ENCODE results near the gene TRPC4AP.

The TRPC4AP gene

GRCh38 chr20:35006531-35006971, 86.1 kb downstream of the TRPC4AP start:
- no peaks in the 10 kb centered on the region for H3K4me1 ChIP-seq (ENCODE audit: control insufficient read depth in 1 of 2, insufficient read depth in 1 of 2, low read depth in 1 of 2, low read length in 1 of 2)
- peaks cover 100% of the 10 kb centered on the region for H3K36me3 ChIP-seq
- H3K27ac ChIP-seq, result no peak overlapping the region
- no peak overlapping the region for H3K4me3 ChIP-seq (ENCODE audit: low read depth in 1 of 2, low read length in 1 of 2)
- H3K27me3 ChIP-seq, result no peaks in the 10 kb centered on the region
- no peaks in the 10 kb centered on the region for H3K9me3 ChIP-seq
- TF ChIP-seq CTCF (IDR thresholded peaks at IDR 0.05), result no peak

DNA sequence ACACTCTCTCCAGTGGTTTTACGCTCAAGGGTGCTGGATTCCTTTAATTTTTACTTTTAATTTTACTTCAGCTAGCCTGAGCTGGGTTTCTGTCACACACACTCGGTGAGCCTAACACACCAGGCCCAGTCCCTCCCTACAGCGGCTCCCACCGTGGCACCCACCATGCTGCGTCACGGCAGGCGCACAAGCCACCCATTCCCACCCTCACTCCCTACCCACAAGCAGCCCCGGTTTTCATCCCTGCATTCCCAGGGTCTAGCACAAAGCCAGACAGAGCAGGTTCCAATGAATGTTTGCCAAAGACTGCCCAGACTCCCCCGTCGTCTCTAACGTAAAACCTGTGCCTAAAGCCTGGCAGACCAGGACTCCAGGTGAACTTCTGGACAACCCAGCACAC, 86.6 kb downstream of the TRPC4AP start:
- no peak for TF ChIP-seq CTCF (IDR thresholded peaks at IDR 0.05)
- H3K9me3 ChIP-seq, result no peaks in the 10 kb centered on the region
- no peak overlapping the region for H3K27ac ChIP-seq
- no peaks in the 10 kb centered on the region for H3K4me1 ChIP-seq (ENCODE audit: control insufficient read depth in 1 of 2, insufficient read depth in 1 of 2, low read depth in 1 of 2, low read length in 1 of 2)
- H3K4me3 ChIP-seq (ENCODE audit: low read depth in 1 of 2, low read length in 1 of 2), result no peak overlapping the region
- H3K36me3 ChIP-seq, result peaks cover 100% of the 10 kb centered on the region
- no peaks in the 10 kb centered on the region for H3K27me3 ChIP-seq

- Histone ChIP-seq H3K27ac (no peak overlapping the region), H3K9me3 (no peaks in the 10 kb centered on the region), H3K4me1 (ENCODE audit: control insufficient read depth in 1 of 2, insufficient read depth in 1 of 2, low read depth in 1 of 2, low read length in 1 of 2) (no peaks in the 10 kb centered on the region), H3K36me3 (peaks cover 100% of the 10 kb centered on the region), H3K4me3 (ENCODE audit: low read depth in 1 of 2, low read length in 1 of 2) (no peak overlapping the region), H3K27me3 (no peaks in the 10 kb centered on the region)
- TF ChIP-seq CTCF (IDR thresholded peaks at IDR 0.05), result no peak
These were observed 87.1 kb downstream of the TRPC4AP start for GRCh38 chr20:35005463-35005961.

GRCh38 chr20:35004749-35005462, 87.7 kb downstream of the TRPC4AP start:
- TF ChIP-seq CTCF (IDR thresholded peaks at IDR 0.05), result no peak
- Histone ChIP-seq H3K27me3 (no peaks in the 10 kb centered on the region), H3K4me1 (ENCODE audit: control insufficient read depth in 1 of 2, insufficient read depth in 1 of 2, low read depth in 1 of 2, low read length in 1 of 2) (no peaks in the 10 kb centered on the region), H3K9me3 (no peaks in the 10 kb centered on the region), H3K36me3 (peaks cover 100% of the 10 kb centered on the region), H3K4me3 (ENCODE audit: low read depth in 1 of 2, low read length in 1 of 2) (no peak overlapping the region), H3K27ac (no peak overlapping the region)

DNA sequence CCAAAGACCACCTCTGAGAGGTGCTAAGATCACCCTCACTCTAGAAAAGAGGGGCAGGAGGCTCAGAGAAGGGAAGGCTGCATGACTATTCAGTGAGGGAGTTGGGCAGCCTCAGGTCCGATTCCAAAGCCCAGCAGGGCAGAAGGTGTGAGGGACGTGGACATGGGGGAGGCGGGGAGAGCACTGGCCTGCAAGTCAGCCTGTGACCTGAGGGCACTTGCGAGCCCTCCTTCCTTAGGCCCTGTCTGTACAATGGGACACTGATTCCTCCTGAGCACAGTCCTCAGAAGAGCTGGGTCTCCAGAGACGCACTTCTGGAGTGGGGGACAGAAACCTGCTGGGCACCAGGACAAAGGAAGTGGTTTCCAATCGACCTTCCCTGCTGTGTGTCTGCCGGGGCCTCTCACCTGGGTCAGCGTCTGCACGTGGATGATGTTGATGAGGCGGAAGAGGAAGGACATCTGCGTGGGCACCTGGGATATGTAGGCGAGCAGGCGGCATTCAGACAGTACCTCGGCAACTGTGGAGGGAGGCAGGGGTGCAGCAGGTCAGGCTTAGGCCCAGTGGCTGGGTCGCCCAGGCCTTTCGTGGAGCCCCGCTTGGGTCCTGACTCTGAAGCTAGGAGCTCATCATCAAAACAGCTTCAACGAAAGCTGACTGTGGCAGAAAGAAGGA, 88.4 kb downstream of the TRPC4AP start:
- no peak for TF ChIP-seq CTCF (IDR thresholded peaks at IDR 0.05)
- no peaks in the 10 kb centered on the region for H3K27me3 ChIP-seq
- no peak overlapping the region for H3K4me3 ChIP-seq (ENCODE audit: low read depth in 1 of 2, low read length in 1 of 2)
- H3K27ac ChIP-seq, result no peak overlapping the region
- no peaks in the 10 kb centered on the region for H3K9me3 ChIP-seq
- H3K36me3 ChIP-seq, result peaks cover 100% of the 10 kb centered on the region
- no peaks in the 10 kb centered on the region for H3K4me1 ChIP-seq (ENCODE audit: control insufficient read depth in 1 of 2, insufficient read depth in 1 of 2, low read depth in 1 of 2, low read length in 1 of 2)
